HG03442 (cell line): ENCODE results near the gene DNHD1.
A peak's percentile ranks its signal among the peaks of the same experiment; 100 is the strongest.

ENCODE experiments used
- ATAC-seq: cut with Tn5 transposase; IDR thresholded peaks from one replicate; pipeline ENCODE4 v1.9.1; 2021; ENCODE audit warnings: mild to moderate bottlenecking, moderate library complexity; ENCODE audit not compliant: unreplicated experiment

The DNHD1 gene

GRCh38 chr11:6587360-6587953 is 90.4 kb downstream of the DNHD1 start:
- ATAC-seq: no peak

DNA sequence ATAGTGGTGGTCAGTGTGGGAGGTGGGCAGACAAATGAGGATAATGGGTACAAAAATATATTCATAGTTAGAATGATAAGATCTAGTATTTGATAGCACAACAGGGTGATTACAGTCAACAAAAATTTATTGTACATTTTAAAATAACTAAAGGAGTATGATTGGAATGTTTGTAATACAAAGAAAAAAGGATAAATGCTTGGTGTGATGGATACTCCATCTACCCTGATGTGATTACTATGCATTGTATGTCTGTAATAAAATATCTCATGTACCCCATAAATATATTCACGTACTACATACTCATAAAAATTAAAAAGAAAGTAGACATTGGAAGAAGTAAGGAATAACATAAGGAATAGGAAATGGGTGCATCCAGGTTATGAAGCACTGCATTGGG is 90.9 kb downstream of the DNHD1 start:
- ATAC-seq: no peak

DNA sequence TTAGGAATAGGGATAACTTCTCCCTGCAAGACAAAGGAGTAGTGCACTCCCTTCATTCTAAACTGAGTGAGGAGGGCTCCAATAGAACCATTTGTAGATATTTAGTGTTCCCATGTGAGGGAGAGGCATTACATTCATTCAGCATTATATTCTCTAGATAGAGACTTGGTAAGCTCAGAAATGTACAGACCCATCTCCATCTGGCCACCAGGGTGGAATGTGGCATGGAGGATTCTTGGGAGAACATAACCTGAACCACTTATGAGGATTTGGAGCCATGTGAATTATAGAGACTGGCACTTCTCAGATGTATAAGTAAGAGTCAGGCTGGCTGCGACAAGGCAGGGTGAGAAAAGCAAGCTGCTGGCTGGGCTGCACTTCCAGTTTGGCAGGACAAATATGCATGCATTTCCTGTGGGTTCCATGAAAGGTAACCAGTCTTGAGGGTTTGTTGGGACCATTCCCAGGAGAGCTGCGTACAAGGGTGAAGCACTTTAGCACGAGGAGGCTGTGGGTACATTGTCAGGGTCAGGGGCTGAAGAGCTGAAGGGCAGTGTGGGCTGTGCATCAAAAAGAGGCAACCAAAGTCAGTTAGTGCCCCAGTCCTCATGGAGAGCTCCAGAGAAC is 97.2 kb downstream of the DNHD1 start:
- ATAC-seq: no peak

DNA sequence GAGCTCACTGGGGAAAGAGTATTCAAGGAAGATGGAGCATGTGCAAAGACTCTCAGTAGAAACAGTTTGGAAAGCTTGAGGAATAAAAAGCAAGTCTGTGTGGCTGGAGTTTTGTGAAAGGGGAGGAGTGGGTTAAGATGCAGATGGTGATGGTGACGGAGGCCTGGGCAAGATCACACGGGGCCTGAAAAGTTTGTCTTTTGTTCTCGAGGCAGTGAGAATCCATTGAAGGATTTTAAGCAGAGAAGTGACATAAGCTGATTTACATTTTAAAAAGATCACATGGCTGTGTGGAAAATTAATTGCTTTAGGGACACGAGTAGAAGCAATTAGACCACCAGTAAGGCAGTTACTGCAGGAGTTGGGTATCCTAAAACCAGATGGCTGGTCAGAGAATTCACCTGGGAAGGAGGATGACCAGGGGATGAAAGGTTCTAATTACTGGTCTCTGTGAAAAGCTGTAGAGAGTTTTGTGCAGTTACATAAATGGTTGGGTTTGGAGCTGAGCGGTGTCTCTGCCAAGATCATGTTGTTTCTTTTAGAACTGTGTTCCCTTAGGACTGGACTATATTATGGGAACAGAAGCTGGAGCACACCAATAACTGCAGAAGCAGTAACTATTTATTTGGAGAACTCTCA is 99.3 kb downstream of the DNHD1 start:
- no peak for ATAC-seq

DNA sequence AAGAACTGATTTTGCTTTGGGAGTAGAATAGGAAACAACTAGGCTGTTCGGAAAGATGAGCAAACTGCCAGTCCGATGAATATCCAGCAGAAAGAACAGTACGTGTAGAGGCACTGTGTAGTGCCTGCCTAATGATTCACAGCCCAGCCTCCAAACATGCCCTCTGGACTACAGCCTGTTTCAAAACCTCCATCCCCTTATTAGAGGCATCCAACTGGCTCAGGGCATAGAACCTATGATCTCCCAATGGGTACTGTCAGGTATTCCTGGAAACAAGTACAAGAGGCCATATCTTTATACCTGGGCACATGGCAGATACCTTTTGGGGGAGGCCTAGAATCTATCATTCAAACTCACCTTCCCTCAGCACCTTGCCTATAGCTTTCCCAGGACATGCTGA is 101.5 kb downstream of the DNHD1 start:
- ATAC-seq: no peak

DNA sequence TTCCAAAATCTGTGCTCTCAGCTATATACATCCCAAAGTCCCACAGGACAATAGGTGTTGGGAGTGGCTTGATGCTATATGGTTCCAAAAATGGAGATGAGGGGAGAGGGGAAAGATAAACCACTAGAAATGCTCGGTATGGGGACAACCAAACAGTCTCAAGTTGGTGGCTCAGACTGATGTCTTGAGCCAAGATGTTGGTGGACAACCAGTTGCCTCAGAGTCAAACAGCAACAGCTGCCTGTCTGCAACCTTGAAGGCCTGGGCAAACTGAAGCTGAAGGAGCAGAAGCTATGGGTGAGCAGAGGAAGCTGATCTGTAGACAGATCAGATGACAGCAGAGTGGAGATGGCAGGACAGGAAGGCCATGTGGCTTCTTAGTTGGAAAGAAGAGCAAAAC is 102.4 kb downstream of the DNHD1 start:
- no peak for ATAC-seq

GRCh38 chr11:6599881-6600390 is 102.9 kb downstream of the DNHD1 start:
- no peak for ATAC-seq

GRCh38 chr11:6601041-6601461 is 104.0 kb downstream of the DNHD1 start:
- ATAC-seq: no peak

DNA sequence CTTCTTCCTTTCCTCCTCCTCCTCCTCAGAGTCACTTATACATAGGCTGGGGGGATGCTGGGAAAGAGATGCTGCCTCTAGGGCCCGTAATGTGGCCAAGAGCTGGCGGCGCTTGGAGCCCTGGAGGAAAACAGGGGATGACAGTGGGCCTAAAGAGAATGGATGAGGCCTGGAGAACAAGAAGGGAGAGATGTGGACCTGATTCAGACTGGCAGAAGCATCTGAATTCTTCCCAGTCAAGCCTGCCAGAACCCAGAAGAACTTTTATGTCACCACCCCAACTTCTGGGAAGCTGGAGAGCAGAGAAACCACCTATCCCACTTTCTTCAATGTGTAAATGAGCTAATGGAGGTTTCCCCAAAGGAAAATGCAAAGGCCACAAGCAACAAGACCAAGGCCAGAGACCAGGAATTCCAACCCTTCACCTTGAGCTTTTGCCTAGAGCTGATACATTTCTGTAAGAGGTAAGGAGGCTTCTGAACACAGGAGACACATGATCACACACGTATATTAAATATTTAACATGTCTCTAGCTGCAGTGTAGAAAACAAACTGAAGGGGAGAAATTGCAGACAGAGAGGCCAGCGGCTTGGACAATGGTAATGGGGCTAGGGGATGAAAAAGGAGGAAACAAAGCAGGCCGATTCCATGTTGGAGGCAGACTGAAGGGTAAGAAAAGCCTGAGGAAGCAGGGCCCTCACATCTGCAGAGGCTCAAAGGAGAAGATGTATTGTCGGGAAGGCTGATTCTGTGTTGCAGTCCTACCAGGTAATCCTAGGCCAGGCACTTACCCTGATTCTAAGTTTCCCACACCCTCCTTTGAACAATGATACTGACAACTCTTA is 105.2 kb downstream of the DNHD1 start:
- ATAC-seq: no peak

DNA sequence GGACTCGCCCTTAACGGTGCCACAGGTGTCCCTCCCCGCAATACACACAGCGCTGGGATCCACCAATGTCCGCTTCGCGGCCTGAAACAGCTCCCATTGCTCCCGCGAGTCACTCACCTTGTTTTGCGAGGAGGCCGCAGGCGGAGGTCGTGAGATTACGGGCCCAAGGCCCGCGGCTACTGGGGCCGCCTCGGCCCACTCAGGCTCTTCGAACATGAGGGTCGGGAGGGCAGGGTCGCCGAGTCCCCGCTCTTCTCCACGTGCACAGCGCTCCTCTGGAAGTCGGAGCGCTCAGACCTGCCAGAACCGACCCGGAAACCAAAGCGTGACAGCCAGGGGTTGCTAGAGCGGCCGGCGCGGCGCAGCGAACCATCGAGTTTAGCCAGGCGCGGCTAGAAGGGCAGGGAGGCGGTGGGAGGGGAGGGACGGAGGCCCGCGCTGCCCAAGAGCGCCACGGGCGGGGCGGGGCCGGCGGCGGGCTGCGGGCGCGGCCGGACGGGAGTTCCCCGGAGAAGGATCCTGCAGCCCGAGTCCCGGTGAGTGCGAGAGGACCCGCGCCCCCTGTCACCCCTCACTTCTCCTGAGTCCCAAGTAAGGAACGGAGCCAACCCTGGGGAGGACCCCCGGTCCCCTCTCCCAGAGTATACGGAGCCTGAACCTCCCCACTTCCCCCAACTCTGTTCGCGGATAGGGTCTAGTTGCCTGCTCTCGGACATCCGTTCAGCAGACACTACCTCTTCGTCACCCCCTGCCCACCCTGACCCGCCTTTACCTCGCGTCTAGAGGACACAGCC is 106.4 kb downstream of the DNHD1 start, which contains the start of the genes ILK and RRP8:
Gene ILK, plus strand, starts transcription at position 488 of the 794 bp plus-strand sequence. CDS start 498 bp downstream, outside the sequence.
Gene RRP8, minus strand, starts transcription at position 330 of the 794 bp plus-strand sequence. Its CDS starts 114 bp downstream, at position 216.
- peak; percentile 69 for ATAC-seq

GRCh38 chr11:6604081-6604626 is 107.1 kb downstream of the DNHD1 start:
- ATAC-seq: peak; percentile 31

- ATAC-seq: no peak
Observed at GRCh38 chr11:6604790-6605189, 107.7 kb downstream of the DNHD1 start.

- ATAC-seq: peak; percentile 40
Observed at GRCh38 chr11:6606471-6607189, 109.5 kb downstream of the DNHD1 start.

DNA sequence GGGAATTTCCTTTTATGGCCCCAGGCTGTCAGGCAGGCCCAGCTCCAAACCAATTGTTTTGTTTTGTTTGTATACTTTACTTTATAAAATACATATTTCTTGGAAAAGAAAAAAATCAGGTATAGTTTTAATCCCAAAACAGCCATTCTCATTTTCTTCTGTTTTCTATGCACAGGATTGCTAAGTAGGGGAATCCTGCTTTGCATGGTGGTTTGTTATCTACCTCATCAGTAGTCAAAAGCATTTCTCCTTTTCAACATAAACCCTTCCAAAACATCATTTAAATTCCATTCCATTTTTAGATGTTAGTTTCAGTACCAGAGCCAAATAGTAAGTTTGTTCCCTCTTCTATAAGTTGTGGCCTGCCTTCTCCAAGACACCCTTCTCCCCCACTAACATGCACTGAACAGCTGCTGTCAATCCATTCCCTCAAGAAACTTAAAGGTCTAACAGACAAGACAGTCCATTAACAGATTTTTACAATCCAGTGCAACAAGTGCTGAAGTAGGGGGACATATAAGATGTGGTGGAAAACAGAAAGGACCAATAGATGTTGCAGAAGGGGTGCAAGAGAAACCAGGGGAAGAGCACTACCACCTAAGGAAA is 110.2 kb downstream of the DNHD1 start:
- no peak for ATAC-seq

DNA sequence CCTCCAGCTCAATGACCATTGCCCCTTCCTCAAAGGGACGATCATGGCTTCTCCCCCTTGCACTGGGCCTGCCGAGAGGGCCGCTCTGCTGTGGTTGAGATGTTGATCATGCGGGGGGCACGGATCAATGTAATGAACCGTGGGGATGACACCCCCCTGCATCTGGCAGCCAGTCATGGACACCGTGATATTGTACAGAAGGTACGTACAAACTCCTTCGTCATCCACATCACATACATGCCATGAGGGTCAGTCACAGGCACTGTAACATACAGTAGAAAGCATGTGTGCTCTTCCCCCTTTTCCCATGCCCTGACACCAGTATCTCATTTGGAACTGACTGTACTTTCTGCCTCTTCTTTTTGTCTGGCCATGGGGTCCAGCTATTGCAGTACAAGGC is 110.9 kb downstream of the DNHD1 start:
- ATAC-seq: no peak

- ATAC-seq: no peak
Observed at GRCh38 chr11:6608726-6609501, 111.8 kb downstream of the DNHD1 start.

GRCh38 chr11:6609502-6610015 is 112.5 kb downstream of the DNHD1 start:
- ATAC-seq: no peak

DNA sequence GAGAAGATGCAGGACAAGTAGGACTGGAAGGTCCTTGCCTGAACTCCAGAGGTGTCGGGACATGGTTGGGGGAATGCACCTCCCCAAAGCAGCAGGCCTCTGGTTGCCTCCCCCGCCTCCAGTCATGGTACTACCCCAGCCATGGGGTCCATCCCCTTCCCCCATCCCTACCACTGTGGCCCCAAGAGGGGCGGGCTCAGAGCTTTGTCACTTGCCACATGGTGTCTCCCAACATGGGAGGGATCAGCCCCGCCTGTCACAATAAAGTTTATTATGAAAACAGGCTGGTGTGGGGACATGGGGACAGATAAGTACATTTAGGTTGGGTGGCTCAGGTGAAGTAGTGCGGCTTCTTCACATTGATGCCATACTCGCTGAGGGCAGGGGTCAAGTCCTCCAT is 113.5 kb downstream of the DNHD1 start:
- ATAC-seq: no peak
